ENCODE data around the gene SLC22A15. TPM values are rescaled to one million over a fixed set of nuclear protein-coding genes. Genes with fewer than 3 reads are reported as not detected.

The SLC22A15 gene
- total RNA-seq, result under 0.01 TPM in 1 of 2 replicates, not detected in the other

GRCh38 chr1:115976062-115976920 lies at the start of gene SLC22A15:
SLC22A15 (plus strand) TSS chr1:115976513; CDS start chr1:115976628, 115 bp downstream.

DNA sequence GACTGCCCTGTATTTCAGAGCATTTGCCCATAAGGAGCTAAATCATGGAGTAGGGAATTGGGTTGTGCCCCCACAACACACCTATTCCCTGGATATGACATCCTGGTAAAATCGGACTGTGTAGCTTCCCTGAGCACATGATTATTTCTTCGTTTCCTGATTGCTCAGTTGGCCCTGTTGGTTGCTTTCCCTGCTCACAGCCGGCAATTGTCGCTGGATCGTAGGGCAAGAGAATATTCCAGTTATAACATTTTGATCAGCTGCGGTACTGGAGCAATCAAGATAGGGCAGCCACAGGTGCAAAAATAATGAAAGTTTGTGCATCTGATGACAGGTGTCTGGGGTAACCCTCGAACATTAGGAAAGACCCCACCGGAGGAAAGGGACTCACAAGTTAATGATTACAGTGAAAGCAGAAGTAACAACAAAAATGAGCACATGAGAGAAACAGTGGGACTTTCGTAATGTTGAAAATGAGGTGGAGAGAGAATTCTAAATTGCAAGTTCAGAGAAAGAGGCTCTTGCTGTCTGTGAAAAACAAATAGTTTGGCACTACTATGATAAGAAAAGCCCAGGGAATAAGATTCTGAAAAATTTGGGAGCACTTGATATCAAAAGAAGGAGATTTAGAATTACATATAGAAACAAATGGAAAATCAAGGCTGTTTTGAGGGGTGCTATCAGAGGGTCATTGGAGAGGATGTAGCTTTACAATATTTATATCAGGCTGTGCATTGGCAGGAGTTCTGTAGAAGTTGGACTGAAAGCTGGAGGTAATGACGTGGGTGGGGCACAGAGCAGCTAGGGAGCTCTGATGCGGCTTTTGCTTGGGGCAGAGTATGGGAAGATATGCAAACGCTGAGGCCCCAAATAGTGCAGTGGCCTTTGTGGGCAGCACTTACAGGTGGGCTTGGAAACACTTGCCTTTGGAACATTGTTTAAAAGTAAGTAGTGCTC lies 134.5 kb downstream of the SLC22A15 start, which contains the start of gene MAB21L3:
MAB21L3 (plus strand) TSS at position 833 of the 957 bp plus-strand sequence. CDS start 1,217 bp downstream, outside the sequence.

Other genes starting within 250 kb of the SLC22A15 start
- gene CASQ2, start 207.8 kb upstream of the SLC22A15 start, total RNA-seq, result not detected in 2 replicates
- under 0.01 TPM in 2 replicates for gene NHLH2, start 135.4 kb upstream of the SLC22A15 start, total RNA-seq
- gene MAB21L3, start 134.9 kb downstream of the SLC22A15 start, total RNA-seq, result not detected in 2 replicates